ENCODE results near the gene PLAAT2. TPM values are rescaled to one million over a fixed set of nuclear protein-coding genes. Genes with fewer than 3 reads are reported as not detected.

Gene PLAAT2
- total RNA-seq (not detected), polyA plus RNA-seq (under 1 TPM; 0.32 to 0.44 TPM)

GRCh38 chr11:63563201-63564055 lies at the start of gene PLAAT2:
Gene PLAAT2 (minus strand): TSS chr11:63563379. CDS start chr11:63563324, 55 bp downstream.
- H3K4me1 ChIP-seq (ENCODE audit: control insufficient read depth in 4 of 4, insufficient read depth in 4 of 4, low read length in 3 of 4) = peaks cover 3 to 15% (median 8%) of the 10 kb centered on the region in 4 donors
- H3K27ac ChIP-seq (ENCODE audit: low read depth in 1 of 2, low read length in 2 of 2) = no peak within 1 kb of the TSS
- TF ChIP-seq MAX (IDR thresholded peaks at IDR 0.05) (no peak), ZBTB33 (IDR thresholded peaks at IDR 0.05) (no peak), NR2F2 (IDR thresholded peaks at IDR 0.05) (no peak), HNF4A (conservative IDR thresholded peaks at IDR 0.05) (peak; percentile 48 to 67), JUND (IDR thresholded peaks at IDR 0.05) (no peak), RXRA (IDR thresholded peaks at IDR 0.05) (peak in 1 of 2 donors; percentile 32), RAD21 (IDR thresholded peaks at IDR 0.05) (no peak)

GRCh38 chr11:63612181-63612580 lies 49.0 kb upstream of the PLAAT2 start:
- no peak for DNase-seq (ENCODE audit: low spot score)
- H3K4me1 ChIP-seq (ENCODE audit: control insufficient read depth in 4 of 4, insufficient read depth in 4 of 4, low read length in 3 of 4) = peaks cover 5 to 34% (median 31%) of the 10 kb centered on the region in 4 donors
- H3K36me3 ChIP-seq (ENCODE audit: control insufficient read depth in 4 of 4, insufficient read depth in 3 of 4, low read depth in 1 of 4, low read length in 3 of 4) = no peaks in the 10 kb centered on the region
- no peak overlapping the region for H3K9ac ChIP-seq (ENCODE audit: low read depth in 1 of 2, low read length in 2 of 2)
- H3K4me3 ChIP-seq (ENCODE audit: low read depth in 1 of 3, low read length in 3 of 3) = no peak overlapping the region
- H3K9me3 ChIP-seq (ENCODE audit: control insufficient read depth in 4 of 4, low read length in 3 of 4) = no peaks in the 10 kb centered on the region
- TF ChIP-seq HNF4G (IDR thresholded peaks at IDR 0.05) (no peak), RXRA (IDR thresholded peaks at IDR 0.05) (no peak), HNF4A (conservative IDR thresholded peaks at IDR 0.05) (no peak), TAF1 (conservative IDR thresholded peaks at IDR 0.05) (no peak), NR2F2 (IDR thresholded peaks at IDR 0.05) (no peak), FOXA1 (IDR thresholded peaks at IDR 0.05) (no peak), ATF3 (IDR thresholded peaks at IDR 0.05) (no peak), GABPA (IDR thresholded peaks at IDR 0.05 in 1 of 2, conservative IDR thresholded peaks at IDR 0.05 in 1 of 2) (no peak), CTCF (IDR thresholded peaks at IDR 0.05; ENCODE audit: low read depth, low read length, missing input control) (no peak), REST (IDR thresholded peaks at IDR 0.05) (no peak), RAD21 (IDR thresholded peaks at IDR 0.05) (no peak), MAX (IDR thresholded peaks at IDR 0.05) (no peak), FOXA2 (IDR thresholded peaks at IDR 0.05) (no peak), JUND (IDR thresholded peaks at IDR 0.05) (no peak), YY1 (IDR thresholded peaks at IDR 0.05) (no peak), SP1 (IDR thresholded peaks at IDR 0.05) (no peak), ZBTB33 (IDR thresholded peaks at IDR 0.05) (no peak), EGR1 (IDR thresholded peaks at IDR 0.05; ENCODE audit: low read depth in 2 of 2) (no peak)
- H3K27me3 ChIP-seq (ENCODE audit: control insufficient read depth in 4 of 4, insufficient read depth in 4 of 4, low read length in 3 of 4) = no peaks in the 10 kb centered on the region
- H3K27ac ChIP-seq (ENCODE audit: low read depth in 1 of 2, low read length in 2 of 2) = no peak overlapping the region

More at GRCh38 chr11:63563201-63564055, at the start of gene PLAAT2:
- H3K36me3 ChIP-seq (ENCODE audit: control insufficient read depth in 4 of 4, insufficient read depth in 3 of 4, low read depth in 1 of 4, low read length in 3 of 4) = no peaks in the 10 kb centered on the region
- no peak for DNase-seq (ENCODE audit: low spot score)
- H3K9ac ChIP-seq (ENCODE audit: low read depth in 1 of 2, low read length in 2 of 2) = no peak within 1 kb of the TSS
- 65% methylated on average over 13 of the region's 13 CpGs for WGBS
- no peaks in the 10 kb centered on the region for H3K9me3 ChIP-seq (ENCODE audit: control insufficient read depth in 4 of 4, low read length in 3 of 4)
- no peak within 1 kb of the TSS for H3K4me3 ChIP-seq (ENCODE audit: low read depth in 1 of 3, low read length in 3 of 3)
- no peaks in the 10 kb centered on the region for H3K27me3 ChIP-seq (ENCODE audit: control insufficient read depth in 4 of 4, insufficient read depth in 4 of 4, low read length in 3 of 4)
